GM12891 (cell line): ENCODE data around the gene TGFA.

Source experiments
- POLR2A ChIP-seq: IDR thresholded peaks from 2 replicates; pipeline ENCODE4 v1.6.1; 2011; ENCODE audit warnings: low read depth, low read length, control low read depth
- POLR2AphosphoS5 ChIP-seq: IDR thresholded peaks from 2 replicates; pipeline ENCODE4 v1.6.1; 2011; ENCODE audit warnings: low read depth, low read length, control low read depth
- TAF1 ChIP-seq: IDR thresholded peaks from 2 replicates; pipeline ENCODE4 v1.6.1; 2011; ENCODE audit warnings: low read depth, low read length, control low read depth

- TF ChIP-seq POLR2AphosphoS5, result no peak
- no peak for TF ChIP-seq POLR2A
- TF ChIP-seq TAF1, result no peak
Observed at GRCh38 chr2:70411483-70412125, 142.0 kb downstream of the TGFA start.
